UCSD-AML1 (cell line): ENCODE results near the gene PCSK6.
"Not testable (repeated sequence)": the region's sequence is repeated elsewhere in the genome, so short reads cannot be mapped to it uniquely, and the experiment has no call there.

Experiments used
- DNase-seq: peaks from one replicate; lab custom pipeline; 2025; ENCODE audit not compliant: unreplicated experiment; lab: John Stamatoyannopoulos, UW

The PCSK6 gene

DNA sequence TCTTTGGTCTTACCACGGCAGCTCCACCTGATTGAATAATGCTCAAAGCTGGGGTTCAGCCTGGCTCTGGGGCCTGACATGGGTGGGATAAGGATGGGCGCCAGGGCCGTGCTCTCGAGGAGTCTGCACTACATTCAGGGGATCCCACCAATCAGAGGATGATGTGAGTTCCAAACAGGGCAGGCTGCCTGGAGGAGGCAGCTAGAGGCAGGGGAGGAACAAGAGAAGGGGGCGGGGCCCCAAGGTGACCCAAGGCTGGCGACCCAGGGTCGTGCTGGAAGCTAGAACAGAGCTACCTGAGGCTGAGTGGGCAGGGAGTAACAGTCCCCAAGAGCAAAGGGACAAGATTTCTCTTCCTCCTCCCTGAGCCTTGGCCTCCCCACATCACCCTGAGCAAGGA, 56.1 kb downstream of the PCSK6 start:
- no peak for DNase-seq

DNA sequence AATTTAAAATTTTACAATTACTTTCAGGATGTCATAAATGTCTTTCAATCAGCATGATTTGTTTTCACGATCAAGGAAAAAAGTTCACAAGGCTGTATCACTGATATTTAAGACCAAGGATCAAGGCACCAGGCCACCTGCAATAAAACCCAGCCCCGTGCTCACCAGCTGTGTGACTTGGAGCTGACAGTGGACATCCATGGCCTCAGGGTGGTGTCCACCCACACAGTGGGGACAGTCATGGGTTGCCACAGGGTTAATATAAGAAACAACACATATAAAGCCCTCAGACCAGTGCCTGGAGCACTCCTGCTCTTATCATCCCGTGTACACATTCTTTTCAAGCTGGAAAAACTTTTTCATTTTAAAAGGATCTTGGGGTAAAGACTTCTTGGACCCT, 56.5 kb downstream of the PCSK6 start:
- DNase-seq = no peak

DNA sequence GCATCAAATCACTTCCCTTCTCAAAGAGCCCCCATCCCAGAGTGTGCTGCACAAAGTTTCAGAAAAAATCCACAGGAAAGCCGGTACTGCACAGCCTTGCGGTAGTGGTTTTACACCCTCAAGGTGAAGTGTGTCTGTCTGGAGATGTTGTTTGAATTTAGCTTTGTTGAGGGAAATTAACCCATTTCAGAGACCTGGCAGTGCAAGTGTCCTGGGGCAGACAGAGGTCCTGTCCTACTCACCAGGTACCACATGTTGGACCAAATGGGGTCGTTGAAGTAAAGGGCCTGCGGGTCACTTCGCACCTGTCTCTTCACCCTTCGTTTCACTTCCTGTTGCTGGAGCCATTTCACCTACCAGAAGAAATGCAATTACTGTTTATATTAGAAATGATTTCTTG, 57.8 kb downstream of the PCSK6 start:
- no peak for DNase-seq

DNA sequence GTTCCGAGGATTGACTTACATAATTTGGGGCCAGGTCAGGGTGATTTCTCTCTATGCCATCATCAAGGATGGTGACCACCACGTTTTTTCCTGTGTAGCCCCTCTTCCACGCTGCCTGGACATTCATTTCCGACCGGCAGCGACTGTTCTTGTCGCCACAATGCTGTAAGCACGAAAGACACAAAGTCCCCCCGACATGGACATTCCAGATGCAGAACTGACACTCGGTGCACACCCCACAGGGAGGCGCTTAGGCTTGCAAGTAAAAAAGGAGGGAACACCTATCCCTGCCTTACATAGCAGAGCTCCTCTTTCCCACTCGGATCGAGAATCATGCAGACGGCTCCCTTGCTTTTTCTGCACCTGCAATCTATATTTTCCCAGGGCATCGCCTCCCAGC, 58.2 kb downstream of the PCSK6 start:
- DNase-seq = no peak

DNA sequence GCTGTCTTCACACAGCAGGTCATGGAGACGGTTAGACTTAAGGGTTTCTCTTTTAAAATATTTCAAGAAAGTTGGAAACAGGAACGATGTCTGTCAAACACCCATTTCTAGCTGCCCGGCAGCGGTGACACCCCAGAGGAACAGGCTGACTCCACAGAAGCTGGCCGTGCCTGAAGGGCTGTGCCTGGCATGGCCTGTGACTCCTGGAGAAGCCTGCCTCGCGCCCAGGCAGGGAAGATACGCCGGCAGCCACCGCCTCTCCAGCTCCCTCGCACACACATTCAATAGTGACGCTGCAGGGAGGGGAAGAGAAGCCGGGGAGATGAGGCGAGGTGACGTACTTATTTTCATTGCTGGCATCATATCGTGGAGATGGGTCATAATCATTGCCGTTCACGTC, 59.9 kb downstream of the PCSK6 start:
- no peak for DNase-seq

DNA sequence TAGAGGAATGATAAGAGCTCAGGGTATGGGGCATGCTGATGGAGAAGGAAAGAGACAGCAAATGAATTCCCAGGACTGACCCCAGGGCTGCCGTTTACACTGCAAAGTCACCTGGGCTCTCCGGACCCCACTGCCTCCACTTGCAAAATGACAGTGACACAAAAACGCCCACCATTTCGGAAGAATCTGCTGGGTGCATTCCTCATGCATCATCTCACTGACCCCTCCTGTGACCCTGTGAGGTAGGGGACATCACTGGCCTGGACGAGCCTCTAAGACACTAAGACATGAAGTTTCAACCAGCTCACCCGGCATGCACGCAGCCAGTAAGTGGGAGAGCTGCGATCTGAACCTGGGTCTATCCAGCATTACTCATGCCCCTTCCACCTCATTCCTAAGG, 60.3 kb downstream of the PCSK6 start:
- DNase-seq = no peak

DNA sequence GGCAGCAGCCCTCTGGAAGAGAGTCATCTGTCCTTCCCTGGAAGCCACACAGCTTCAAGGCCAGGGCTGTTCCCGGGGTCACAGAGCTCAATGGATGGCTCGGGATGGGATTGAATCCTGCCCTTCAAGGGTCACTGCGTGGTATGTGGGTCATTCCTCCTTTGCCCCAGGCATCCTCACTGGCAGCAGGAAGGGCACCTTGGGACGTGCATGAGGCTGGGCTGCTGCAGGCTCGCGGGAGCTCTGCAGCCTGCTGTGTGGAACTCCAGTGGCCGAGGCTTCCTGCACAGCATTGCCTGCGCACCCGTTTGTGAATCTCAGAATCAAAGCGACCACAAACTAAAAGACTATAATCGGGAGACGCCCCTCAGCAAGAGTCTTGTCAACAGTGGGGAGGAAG, 60.7 kb downstream of the PCSK6 start:
- DNase-seq = no peak

DNA sequence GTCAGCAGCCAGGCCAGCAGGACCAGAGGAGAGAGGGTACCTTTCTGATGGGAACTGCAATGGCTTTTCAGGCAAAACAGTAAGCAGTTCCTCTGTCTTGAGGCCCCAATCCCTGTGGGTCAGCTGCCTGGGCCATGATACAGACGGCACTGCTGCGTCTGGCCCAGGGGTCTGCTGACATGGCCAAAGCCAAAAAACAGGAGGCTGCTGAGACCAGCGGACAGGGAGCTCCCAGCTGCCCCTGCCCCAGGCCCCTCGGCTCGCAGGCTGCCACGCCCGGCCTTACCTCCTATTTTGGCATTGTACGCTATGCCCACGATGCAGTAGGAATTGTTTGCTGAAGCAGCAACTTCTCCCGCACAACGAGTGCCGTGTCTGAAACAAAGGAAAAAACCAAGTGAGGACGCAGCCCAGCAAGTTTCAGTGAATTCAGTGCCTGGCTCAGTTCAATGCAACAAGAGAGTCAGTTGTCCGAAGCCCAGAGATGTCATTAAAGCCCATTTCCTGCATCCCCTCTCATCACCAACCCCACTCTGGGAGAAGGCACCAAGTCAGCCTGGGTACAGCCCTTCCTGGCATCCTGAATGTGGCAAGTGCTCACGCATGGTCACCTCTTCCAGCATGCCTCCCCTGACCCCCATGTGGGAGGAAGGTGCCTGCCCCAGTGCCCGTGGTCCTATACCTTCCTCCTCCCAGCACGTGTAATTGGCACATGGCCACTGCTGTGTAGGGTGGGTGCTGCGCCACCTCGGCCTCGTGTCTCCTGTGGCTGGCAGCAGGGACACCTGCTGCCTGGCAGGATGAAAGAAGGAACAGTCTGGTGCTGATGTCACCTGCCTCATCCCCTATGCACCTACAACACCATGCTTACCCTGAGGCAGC, 61.7 kb downstream of the PCSK6 start:
- DNase-seq = no peak

DNA sequence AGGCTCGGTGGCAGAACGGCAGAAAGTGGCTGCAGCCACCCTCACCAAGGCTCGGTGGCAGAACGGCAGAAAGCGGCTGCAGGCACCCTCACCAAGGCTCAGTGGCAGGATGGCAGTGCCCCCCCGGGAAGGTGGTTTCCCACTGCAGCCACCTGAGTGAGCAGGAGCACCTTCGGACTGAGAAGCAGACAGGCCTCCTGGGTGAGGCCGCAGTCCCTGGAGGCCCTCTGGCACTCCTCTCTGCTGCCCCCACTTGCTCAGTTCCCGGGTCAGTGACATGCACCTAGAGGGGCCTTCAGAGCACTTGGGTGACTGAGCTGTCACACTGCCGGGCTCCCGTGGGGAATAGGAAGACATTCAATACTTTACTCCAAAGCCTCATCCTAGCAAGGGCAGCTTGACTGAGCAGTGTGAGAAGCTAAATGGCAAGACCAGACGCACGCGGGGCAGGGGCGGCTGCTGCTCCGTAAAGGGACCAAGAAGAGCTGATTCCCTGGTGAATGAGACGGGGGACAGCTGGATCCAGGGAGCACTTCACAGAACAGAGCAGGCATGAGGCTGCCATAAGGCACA, 62.7 kb downstream of the PCSK6 start:
- no peak for DNase-seq

DNA sequence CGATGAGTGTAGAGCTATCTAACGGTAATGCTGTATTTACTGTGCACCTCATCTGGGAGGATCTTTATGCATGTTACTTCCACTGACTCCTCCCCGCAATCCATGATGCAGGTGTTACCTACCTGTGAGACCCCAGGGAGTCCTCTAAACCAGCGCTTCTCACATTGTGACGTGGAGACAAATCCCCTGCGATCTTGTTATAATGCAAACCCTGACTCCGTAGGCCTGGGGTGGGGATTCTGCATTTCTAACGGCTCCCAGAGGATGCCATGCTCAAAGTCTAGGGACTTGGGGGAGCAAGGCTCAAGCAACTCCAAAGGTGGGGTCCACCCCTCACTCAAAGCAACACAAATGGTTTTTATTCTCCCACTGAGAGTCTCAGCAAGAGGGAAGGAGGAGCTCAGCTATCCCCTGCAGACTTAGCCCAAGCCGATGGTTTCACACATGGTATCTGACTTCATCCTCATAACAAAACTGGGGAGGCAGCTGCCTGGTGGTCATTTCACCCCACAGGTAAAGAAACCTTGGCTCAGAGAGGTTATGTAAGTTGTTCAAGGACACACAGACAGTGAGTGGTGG, 63.6 kb downstream of the PCSK6 start:
- no peak for DNase-seq

DNA sequence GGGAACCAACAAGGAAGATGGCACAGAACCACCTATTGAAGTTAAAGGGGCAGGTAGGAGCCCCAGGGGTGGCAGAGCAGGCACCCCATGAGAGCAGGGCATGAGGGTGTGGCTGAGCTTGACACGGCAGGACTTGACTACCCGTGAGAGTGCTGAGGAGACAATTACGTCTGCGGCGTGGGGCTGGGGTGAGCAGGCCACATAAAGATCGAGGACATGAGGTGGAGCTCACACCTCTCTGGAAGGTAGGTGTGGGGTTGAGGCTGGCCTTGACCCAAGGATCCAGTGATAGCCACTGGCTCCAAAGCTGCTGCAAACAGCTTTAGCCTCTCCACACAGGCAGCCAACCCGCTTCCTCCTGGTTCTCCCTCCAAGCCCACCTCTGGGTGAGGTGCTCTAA, 64.5 kb downstream of the PCSK6 start:
- DNase-seq = no peak

DNA sequence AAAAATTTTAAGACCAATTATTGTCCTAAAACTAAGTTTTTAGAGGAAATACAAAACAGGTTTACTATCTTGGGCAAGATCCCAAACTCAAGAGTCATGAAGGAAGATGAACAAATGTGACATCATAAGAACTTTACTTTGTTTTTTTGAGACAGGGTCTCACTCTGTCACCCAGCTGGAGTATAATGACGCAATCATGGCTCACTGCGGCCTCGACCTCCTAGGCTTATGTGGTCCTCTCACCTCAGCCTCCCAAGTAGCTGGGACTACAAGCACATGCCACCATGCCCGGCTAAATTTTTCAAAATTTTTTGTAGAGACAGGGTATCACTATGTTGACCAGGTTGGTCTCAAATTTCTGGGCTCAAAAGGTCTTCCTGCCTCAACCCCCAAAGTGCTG, 69.3 kb downstream of the PCSK6 start:
- no peak for DNase-seq

DNA sequence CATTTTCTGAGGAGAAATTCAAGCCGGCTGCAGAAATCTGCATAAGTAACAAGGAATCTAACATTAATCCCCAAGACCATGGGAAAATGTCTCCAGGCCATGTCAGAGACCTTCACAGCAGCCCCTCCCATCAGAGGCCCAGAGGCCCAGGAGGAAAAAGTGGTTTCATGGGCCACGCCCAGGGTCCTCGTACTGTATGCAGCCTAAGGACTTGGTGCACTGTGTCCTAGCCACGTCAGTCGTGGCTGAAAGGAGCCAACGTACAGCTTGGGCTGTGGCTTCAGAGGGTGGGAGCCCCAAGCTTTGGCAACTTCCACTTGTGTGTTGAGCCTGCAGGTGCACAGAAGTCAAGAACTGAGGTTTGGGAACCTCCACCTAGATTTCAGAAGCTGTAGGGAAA, 73.0 kb downstream of the PCSK6 start:
- DNase-seq = not testable (repeated sequence)

DNA sequence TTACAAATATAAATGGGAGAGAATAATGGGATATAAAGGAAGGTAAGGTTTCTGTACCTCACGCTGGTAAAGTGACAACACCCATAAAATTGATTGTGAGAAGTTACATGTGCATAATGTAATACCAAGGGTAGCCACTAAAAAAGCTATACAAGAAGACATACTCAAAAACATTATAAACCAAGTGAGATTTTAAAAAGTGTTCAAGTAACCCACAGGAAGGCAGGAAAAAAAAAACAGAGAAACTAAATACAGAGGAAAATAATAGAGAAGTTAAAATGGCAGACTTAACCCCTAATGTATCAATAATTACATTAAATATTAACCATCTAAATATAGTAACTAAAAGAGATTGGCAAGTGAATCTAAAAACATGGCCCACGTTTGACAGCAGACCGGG, 76.3 kb downstream of the PCSK6 start:
- no peak for DNase-seq

DNA sequence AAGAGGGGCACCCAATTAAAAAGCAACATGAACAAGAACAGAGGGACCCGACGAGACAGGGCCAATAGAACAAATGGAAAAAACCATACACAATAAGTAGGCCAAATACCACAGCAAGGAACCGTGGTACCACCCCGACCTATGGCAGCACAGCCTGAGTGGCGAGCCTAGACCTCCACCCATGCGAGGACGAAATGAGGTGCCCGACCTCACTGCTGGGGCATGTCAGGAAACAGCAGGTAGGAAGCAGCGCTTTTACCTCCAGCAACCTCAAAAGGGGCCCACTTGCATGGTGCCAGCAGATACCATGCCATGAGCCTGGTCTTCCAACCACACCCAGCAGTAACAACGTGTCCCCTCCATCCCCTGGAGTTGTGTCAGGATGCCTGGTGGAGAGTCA, 77.9 kb downstream of the PCSK6 start:
- no peak for DNase-seq

DNA sequence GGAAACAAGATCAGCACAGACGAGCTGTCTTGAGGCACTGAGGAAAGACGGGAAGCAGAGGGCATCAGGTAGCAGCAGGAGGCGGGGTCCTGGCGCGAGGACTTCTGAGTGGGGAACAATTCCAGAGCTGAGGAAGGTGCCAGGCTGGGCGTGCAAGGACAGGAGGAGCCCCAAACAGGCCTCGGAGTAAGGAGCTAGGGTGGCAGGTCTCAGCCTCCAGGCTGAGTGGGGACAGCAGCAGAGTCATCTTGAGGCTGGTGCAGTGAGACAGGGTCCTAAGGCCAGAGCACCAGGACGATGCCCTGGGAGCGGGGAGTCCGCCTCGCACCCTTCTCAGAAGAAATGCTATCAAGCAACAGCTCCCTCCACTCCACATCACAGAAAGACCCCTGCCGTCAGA, 78.4 kb downstream of the PCSK6 start:
- no peak for DNase-seq

DNA sequence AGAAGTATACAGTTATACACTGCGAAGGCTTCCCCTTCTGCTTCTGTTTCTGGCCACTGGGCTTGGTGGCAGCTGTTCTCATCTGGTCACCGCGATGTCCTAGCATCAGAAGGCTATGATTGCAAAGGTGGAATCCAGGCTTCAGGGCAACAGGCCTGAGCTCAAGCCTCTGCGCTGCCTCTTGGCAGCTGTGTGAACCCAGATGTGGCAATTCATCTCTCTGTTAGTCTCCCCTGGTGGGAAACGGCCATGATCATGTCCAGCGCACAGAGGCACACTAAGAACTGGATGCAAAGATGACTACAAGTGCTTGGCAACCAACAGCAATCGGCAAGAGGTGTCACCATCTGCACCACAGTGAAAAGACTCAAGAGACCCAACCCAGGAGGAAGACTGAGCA, 78.9 kb downstream of the PCSK6 start:
- no peak for DNase-seq

DNA sequence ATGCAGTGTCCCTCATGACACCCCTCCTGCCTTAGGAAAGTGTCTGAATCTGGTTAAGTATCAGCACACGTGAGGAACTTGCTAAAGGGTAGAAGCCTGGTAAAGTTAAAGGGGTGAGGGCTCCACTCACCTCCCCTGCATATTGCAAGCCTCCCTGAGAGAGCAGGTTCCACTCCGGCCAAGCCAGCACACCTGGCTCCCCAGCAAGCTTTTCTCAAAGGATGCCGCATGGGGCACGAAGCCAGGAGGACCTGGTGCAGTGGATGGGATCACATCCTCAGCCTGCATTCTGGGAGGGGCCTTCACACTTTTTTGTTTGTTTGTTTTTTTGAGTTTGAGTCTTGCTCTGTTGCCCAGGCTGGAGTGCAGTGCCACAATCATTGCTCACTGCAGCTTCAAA, 79.9 kb downstream of the PCSK6 start:
- no peak for DNase-seq

DNA sequence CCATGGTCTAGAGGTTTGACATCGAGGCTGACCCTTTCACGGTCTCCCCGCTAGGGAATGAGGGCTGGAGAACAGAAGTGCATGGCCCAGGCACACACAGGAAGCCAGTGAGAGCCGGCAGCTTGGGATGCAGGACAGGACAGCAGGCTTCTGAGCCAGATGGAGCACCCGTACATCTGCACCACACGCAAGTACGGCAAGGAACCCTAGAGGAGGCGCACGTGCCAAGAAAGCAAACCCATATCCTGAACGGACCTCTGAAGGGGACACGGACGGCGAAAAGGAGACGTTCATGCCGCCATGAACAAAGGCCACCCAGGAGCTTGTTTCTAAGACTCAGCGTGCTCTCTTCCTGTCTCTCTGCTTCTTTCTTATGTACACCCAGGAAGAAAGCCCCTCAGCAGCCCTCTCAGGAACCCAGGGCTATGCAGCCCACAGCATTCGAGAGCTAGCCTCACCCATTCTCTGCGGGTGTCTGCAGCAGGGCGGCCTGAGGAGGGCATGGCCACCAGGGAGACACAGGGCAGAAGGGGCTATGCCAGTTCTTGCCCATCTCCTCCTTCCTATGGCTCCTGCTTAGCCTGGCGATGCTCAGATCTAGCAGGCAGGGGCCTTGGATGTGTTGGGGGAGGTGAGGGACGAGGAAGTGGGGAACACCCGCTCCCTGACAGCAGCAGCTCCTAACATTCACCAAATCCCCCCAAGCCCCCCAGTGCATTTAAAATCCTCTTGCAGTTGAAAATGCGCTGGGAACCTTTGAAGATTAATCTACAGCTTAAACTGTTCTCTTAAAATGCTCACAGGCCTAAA, 81.3 kb downstream of the PCSK6 start:
- DNase-seq = no peak

DNA sequence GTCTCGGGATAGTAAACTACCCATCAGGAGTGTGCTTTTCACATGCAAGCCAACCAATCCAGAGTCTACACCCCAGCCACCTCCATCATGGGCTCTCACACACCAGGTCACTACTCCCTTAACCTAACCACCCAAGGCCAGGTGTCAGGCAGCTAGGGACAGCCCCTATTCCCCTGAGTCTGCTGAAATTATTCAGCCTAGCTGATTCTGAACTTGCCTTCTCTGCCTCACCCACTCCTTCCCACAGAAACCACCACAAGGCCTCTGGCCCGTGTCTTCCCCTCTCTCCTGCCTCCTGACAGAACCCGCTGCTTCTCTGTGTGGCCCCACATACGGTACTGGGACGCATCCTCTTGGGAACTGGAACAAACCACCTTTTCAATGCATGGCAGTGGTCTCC, 82.1 kb downstream of the PCSK6 start:
- DNase-seq = no peak

DNA sequence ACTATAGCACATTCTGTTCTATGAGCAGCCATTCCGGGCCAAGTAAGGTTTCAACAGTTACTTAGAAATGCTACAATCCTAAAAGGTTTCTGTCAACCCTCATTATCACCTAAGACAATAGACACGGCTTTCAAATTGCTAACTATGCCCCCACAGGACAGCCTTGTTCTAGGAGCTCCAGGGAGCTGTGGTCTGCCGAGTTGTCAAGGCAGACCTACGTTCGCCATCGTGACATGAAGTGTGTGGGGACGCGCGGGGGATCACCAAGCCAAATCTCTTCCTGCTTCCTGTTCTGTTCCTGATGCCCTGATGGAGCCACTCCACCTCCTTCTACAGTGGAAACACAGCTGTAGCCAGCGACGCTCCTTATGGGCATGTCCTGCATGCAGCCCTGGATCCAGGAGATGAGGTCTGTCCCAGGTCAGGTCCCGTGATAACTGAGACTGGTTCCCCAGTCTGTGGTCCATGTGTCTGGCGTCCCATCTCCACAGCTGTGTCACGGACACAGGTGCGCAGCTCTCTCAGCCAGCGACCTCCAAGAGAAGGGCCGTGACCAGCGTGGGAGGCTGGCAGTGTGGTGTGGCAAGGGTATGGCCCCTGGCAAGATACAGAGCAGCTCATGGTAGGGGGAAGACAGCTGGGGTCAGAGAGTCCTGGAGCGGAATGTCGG, 82.8 kb downstream of the PCSK6 start:
- no peak for DNase-seq
